Hepatocyte (in vitro differentiated cells): ENCODE data around the gene CLIC6. TPM values are rescaled to one million over a fixed set of nuclear protein-coding genes. Genes with fewer than 3 reads are reported as not detected.

Source experiments
- DNase-seq: peaks from one replicate; pipeline ENCODE4 v3.0.0-alpha.2; 2016; ENCODE audit warnings: low spot score
- H2AFZ ChIP-seq: fragments of 200-600 bp; sonication (generic); 2 replicates; pipeline ENCODE4 v1.6.0; 2016; ENCODE audit warnings: antibody characterized with exemption, mild to moderate bottlenecking
- H3K27ac ChIP-seq: fragments of 200-600 bp; sonication (generic); 2 replicates; pipeline ENCODE4 v1.5.1; 2016; ENCODE audit warnings: mild to moderate bottlenecking
- H3K27me3 ChIP-seq: fragments of 200-600 bp; sonication (generic); 2 replicates; pipeline ENCODE4 v1.6.1; 2016
- H3K36me3 ChIP-seq: fragments of 200-600 bp; sonication (generic); replicated peaks from 2 replicates; pipeline ENCODE4 v1.5.1; 2016; ENCODE audit warnings: low read depth; ENCODE audit not compliant: insufficient read depth
- H3K4me1 ChIP-seq: fragments of 200-600 bp; sonication (generic); 2 replicates; pipeline ENCODE4 v1.5.1; 2016; ENCODE audit warnings: mild to moderate bottlenecking, moderate library complexity; ENCODE audit not compliant: insufficient read depth
- H3K4me2 ChIP-seq: fragments of 200-600 bp; sonication (generic); 2 replicates; pipeline ENCODE4 v1.6.0; 2016
- H3K4me3 ChIP-seq: fragments of 200-600 bp; sonication (generic); 2 replicates; pipeline ENCODE4 v1.5.1; 2016; ENCODE audit warnings: mild to moderate bottlenecking
- H3K79me2 ChIP-seq: fragments of 200-600 bp; sonication (generic); 2 replicates; pipeline ENCODE4 v1.6.0; 2017; ENCODE audit warnings: mild to moderate bottlenecking
- H3K9me2 ChIP-seq: fragments of 200-600 bp; sonication (generic); replicated peaks from 2 replicates; pipeline ENCODE4 v1.6.0; 2017; ENCODE audit warnings: mild to moderate bottlenecking; ENCODE audit not compliant: insufficient read depth
- H3K9me3 ChIP-seq: fragments of 200-600 bp; sonication (generic); 2 replicates; pipeline ENCODE4 v1.5.1; 2016; ENCODE audit warnings: low read depth, mild to moderate bottlenecking
- H4K20me1 ChIP-seq: fragments of 200-600 bp; sonication (generic); 2 replicates; pipeline ENCODE4 v1.6.0; 2016; ENCODE audit warnings: mild to moderate bottlenecking; ENCODE audit not compliant: insufficient read depth, poor library complexity, severe bottlenecking
- EZH2 ChIP-seq: fragments of 200-600 bp; sonication (generic); IDR thresholded peaks from 2 replicates; pipeline ENCODE4 v1.6.1; 2016; ENCODE audit warnings: antibody characterized with exemption, mild to moderate bottlenecking, borderline replicate concordance
- EZH2phosphoT487 ChIP-seq: fragments of 200-600 bp; sonication (generic); IDR thresholded peaks from one replicate; pipeline ENCODE4 v1.6.1; 2018; ENCODE audit warnings: antibody characterized with exemption, mild to moderate bottlenecking, low read depth, moderate library complexity; ENCODE audit not compliant: unreplicated experiment, severe bottlenecking
- WGBS: methylation state at CpG from one replicate; pipeline ENCODE4 v1.1.6; 2016; ENCODE audit warnings: low lambda C conversion rate; ENCODE audit errors: missing lambda C conversion rate; 5-methylcytosine and 5-hydroxymethylcytosine counted together
- polyA plus RNA-seq: library from polyadenylated mRNA; unstranded; fragments of >200 nt; fragmentation: Nextera tagmentation; extraction: Ambion mirVana; gene quantifications from 2 replicates; pipeline ENCODE4 v1.2.1, GENCODE V29; 2016
- total RNA-seq: library from RNA; depleted of rRNA; stranded (reverse); fragments of >200 nt; gene quantifications from 2 replicates; pipeline ENCODE4 v1.2.3, GENCODE V29; 2014
- TF ChIP-seq, protein P1 (sequence below): fragments of 200-600 bp; sonication (generic); IDR thresholded peaks from 2 replicates; pipeline ENCODE4 v1.5.1; 2016; ENCODE audit warnings: antibody characterized with exemption, mild to moderate bottlenecking; ENCODE audit not compliant: poor library complexity

CLIC6 gene
- total and polyA plus RNA-seq, 2 experiments from 2014 or later = 9.9 to 16.7 TPM

DNA sequence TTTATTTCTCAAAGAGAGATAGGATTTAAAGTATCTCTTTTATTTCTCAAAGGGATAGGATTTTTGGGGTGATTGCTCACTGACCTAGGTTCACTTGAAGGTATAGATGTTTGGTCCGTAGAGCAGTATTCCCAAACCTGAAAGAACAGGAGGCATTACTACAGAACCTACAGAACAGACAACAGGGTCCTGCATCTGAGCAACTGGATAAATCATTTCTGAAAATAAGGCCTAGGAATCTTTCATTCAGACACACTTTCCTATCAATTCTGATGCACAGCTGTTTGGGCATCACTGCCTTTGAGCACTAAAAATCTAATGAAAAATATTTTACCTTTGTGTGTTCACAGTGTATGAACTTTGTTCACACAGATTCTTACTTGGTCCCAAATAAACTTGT lies 17.2 kb upstream of the CLIC6 start:
- H3K4me3 ChIP-seq = no peak overlapping the region
- no peak overlapping the region for H2AFZ ChIP-seq
- TF ChIP-seq, protein P1, sequence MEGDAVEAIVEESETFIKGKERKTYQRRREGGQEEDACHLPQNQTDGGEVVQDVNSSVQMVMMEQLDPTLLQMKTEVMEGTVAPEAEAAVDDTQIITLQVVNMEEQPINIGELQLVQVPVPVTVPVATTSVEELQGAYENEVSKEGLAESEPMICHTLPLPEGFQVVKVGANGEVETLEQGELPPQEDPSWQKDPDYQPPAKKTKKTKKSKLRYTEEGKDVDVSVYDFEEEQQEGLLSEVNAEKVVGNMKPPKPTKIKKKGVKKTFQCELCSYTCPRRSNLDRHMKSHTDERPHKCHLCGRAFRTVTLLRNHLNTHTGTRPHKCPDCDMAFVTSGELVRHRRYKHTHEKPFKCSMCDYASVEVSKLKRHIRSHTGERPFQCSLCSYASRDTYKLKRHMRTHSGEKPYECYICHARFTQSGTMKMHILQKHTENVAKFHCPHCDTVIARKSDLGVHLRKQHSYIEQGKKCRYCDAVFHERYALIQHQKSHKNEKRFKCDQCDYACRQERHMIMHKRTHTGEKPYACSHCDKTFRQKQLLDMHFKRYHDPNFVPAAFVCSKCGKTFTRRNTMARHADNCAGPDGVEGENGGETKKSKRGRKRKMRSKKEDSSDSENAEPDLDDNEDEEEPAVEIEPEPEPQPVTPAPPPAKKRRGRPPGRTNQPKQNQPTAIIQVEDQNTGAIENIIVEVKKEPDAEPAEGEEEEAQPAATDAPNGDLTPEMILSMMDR = no peak
- no peak for TF ChIP-seq EZH2
- no peak for TF ChIP-seq EZH2phosphoT487
- H3K4me1 ChIP-seq = no peaks in the 10 kb centered on the region
- no peak overlapping the region for H3K27ac ChIP-seq
- H3K79me2 ChIP-seq = no peaks in the 10 kb centered on the region
- DNase-seq = no peak
- H3K9me3 ChIP-seq = no peaks in the 10 kb centered on the region
- 93% methylated on average over 1 of the region's 1 CpG for WGBS
- no peaks in the 10 kb centered on the region for H3K36me3 ChIP-seq
- H4K20me1 ChIP-seq = no peaks in the 10 kb centered on the region
- H3K9me2 ChIP-seq = no peaks in the 10 kb centered on the region
- no peak overlapping the region for H3K4me2 ChIP-seq
- no peaks in the 10 kb centered on the region for H3K27me3 ChIP-seq

- no peaks in the 10 kb centered on the region for H3K27me3 ChIP-seq
- H3K4me2 ChIP-seq = no peak overlapping the region
- TF ChIP-seq, protein P1 = no peak
- no peak for TF ChIP-seq EZH2
- no peak for TF ChIP-seq EZH2phosphoT487
- H3K4me3 ChIP-seq = no peak overlapping the region
- no peaks in the 10 kb centered on the region for H3K9me2 ChIP-seq
- H3K27ac ChIP-seq = no peak overlapping the region
- H4K20me1 ChIP-seq = no peaks in the 10 kb centered on the region
- no peaks in the 10 kb centered on the region for H3K4me1 ChIP-seq
- no peaks in the 10 kb centered on the region for H3K9me3 ChIP-seq
- no peak for DNase-seq
- H2AFZ ChIP-seq = no peak overlapping the region
- 90% methylated on average over 6 of the region's 6 CpGs for WGBS
- H3K79me2 ChIP-seq = no peaks in the 10 kb centered on the region
- H3K36me3 ChIP-seq = no peaks in the 10 kb centered on the region
These were observed 15.3 kb upstream of the CLIC6 start for GRCh38 chr21:34653522-34653921.

GRCh38 chr21:34661848-34662247 lies 6.9 kb upstream of the CLIC6 start:
- Histone ChIP-seq H3K4me2 (no peak overlapping the region), H3K9me2 (no peaks in the 10 kb centered on the region), H3K27ac (no peak overlapping the region), H2AFZ (no peak overlapping the region), H3K4me1 (no peaks in the 10 kb centered on the region), H3K36me3 (no peaks in the 10 kb centered on the region), H4K20me1 (no peaks in the 10 kb centered on the region), H3K4me3 (no peak overlapping the region), H3K27me3 (no peaks in the 10 kb centered on the region), H3K9me3 (no peaks in the 10 kb centered on the region), H3K79me2 (no peaks in the 10 kb centered on the region)
- TF ChIP-seq, protein P1 = no peak
- TF ChIP-seq EZH2 (no peak), EZH2phosphoT487 (no peak)
- no peak for DNase-seq

GRCh38 chr21:34667761-34668160 lies 1.0 kb upstream of the CLIC6 start:
- Histone ChIP-seq H3K27me3 (peaks cover 33% of the 10 kb centered on the region), H3K36me3 (no peaks in the 10 kb centered on the region), H3K4me3 (no peak overlapping the region), H2AFZ (no peak overlapping the region), H3K9me2 (no peaks in the 10 kb centered on the region), H3K79me2 (peaks cover 7% of the 10 kb centered on the region), H4K20me1 (no peaks in the 10 kb centered on the region), H3K4me2 (no peak overlapping the region), H3K4me1 (peaks cover 20% of the 10 kb centered on the region), H3K9me3 (no peaks in the 10 kb centered on the region), H3K27ac (peak overlapping the region; percentile 68)
- WGBS = 90% methylated on average over 3 of the region's 3 CpGs
- TF ChIP-seq, protein P1 = no peak
- TF ChIP-seq EZH2 = no peak
- no peak for DNase-seq
